ENCODE data around the gene ADAM12.
"Not testable (repeated sequence)": the region's sequence is repeated elsewhere in the genome, so short reads cannot be mapped to it uniquely, and the experiment has no call there.

The ADAM12 gene

DNA sequence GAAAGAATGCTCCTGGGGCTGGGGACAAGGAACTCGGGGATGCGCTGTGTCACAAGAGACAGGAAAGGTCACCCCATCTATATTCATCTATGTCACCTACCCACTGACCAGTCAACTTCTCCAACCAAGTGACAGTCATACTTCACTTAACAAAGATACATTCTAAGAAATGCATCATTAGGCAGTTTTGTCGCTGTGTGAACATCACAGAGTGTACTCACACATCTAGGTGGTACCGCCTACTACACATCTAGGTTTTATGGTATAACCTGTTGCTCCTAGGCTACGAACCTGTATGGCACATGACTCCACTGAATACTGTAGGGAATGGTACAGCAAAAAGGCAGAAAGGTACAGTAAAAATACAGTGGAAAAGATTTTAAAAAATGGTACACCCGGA is 3.8 kb upstream of the ADAM12 start:
- H3K9ac ChIP-seq (ENCODE audit: insufficient read length, low read depth) = no peak overlapping the region
- no peaks in the 10 kb centered on the region; the same call in 1 of the 2 replicates for H3K9me3 ChIP-seq (ENCODE audit: insufficient read depth, low read length)
- no peak for DNase-seq (ENCODE audit: low read depth, low spot score)
- no peak overlapping the region for H3K4me3 ChIP-seq (ENCODE audit: insufficient read length, low read depth)
- H3K4me1 ChIP-seq (ENCODE audit: insufficient read depth, insufficient read length) = no peaks in the 10 kb centered on the region
- no peaks in the 10 kb centered on the region for H3K36me3 ChIP-seq (ENCODE audit: insufficient read depth, insufficient read length, low read length)
- TF ChIP-seq ZNF274 (IDR thresholded peaks at IDR 0.05; ENCODE audit: low read depth, low read length) (no peak), SUZ12 (IDR thresholded peaks at IDR 0.05; ENCODE audit: extremely low read depth, insufficient read depth, insufficient read length) (no peak), YY1 (IDR thresholded peaks at IDR 0.05; ENCODE audit: insufficient read depth, insufficient read length) (no peak)
- peaks cover 33% of the 10 kb centered on the region for H3K27me3 ChIP-seq (ENCODE audit: insufficient read depth, insufficient read length)

GRCh38 chr10:126391192-126391885 is 3.1 kb upstream of the ADAM12 start:
- Histone ChIP-seq H3K9ac (ENCODE audit: insufficient read length, low read depth) (no peak overlapping the region), H3K27me3 (ENCODE audit: insufficient read depth, insufficient read length) (peaks cover 34% of the 10 kb centered on the region), H3K9me3 (ENCODE audit: insufficient read depth, low read length) (no peaks in the 10 kb centered on the region; the same call in 1 of the 2 replicates), H3K4me1 (ENCODE audit: insufficient read depth, insufficient read length) (no peaks in the 10 kb centered on the region), H3K4me3 (ENCODE audit: insufficient read length, low read depth) (no peak overlapping the region), H3K36me3 (ENCODE audit: insufficient read depth, insufficient read length, low read length) (no peaks in the 10 kb centered on the region)
- no peak for DNase-seq (ENCODE audit: low read depth, low spot score)
- TF ChIP-seq ZNF274 (IDR thresholded peaks at IDR 0.05; ENCODE audit: low read depth, low read length) = no peak
- TF ChIP-seq SUZ12 (IDR thresholded peaks at IDR 0.05; ENCODE audit: extremely low read depth, insufficient read depth, insufficient read length) = no peak
- no peak for TF ChIP-seq YY1 (IDR thresholded peaks at IDR 0.05; ENCODE audit: insufficient read depth, insufficient read length)

DNA sequence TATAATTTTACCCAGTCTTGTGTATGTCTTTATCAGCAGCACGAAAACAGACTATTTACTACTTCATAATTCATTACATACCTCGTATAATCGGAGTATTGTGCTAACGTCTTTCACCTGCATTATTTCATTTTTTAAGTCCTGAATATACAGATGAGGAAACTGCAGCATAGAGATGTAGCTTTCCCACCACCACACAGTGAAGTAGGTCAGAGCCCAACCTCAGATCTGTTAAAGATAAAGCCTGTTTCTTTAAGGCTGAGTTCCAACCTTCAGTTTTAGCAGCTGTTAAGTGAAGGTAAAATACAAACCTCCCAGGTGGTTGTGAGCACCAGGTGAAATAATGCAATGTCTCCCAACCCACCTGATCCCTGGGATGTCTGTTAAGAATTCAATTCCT is 2.0 kb upstream of the ADAM12 start:
- Histone ChIP-seq H3K9me3 (ENCODE audit: insufficient read depth, low read length) (no peaks in the 10 kb centered on the region; the same call in 1 of the 2 replicates), H3K27me3 (ENCODE audit: insufficient read depth, insufficient read length) (peaks cover 40% of the 10 kb centered on the region), H3K4me3 (ENCODE audit: insufficient read length, low read depth) (no peak overlapping the region), H3K9ac (ENCODE audit: insufficient read length, low read depth) (no peak overlapping the region), H3K36me3 (ENCODE audit: insufficient read depth, insufficient read length, low read length) (no peaks in the 10 kb centered on the region), H3K4me1 (ENCODE audit: insufficient read depth, insufficient read length) (no peaks in the 10 kb centered on the region)
- no peak for TF ChIP-seq YY1 (IDR thresholded peaks at IDR 0.05; ENCODE audit: insufficient read depth, insufficient read length)
- TF ChIP-seq SUZ12 (IDR thresholded peaks at IDR 0.05; ENCODE audit: extremely low read depth, insufficient read depth, insufficient read length) = no peak
- TF ChIP-seq ZNF274 (IDR thresholded peaks at IDR 0.05; ENCODE audit: low read depth, low read length) = no peak
- no peak for DNase-seq (ENCODE audit: low read depth, low spot score)

DNA sequence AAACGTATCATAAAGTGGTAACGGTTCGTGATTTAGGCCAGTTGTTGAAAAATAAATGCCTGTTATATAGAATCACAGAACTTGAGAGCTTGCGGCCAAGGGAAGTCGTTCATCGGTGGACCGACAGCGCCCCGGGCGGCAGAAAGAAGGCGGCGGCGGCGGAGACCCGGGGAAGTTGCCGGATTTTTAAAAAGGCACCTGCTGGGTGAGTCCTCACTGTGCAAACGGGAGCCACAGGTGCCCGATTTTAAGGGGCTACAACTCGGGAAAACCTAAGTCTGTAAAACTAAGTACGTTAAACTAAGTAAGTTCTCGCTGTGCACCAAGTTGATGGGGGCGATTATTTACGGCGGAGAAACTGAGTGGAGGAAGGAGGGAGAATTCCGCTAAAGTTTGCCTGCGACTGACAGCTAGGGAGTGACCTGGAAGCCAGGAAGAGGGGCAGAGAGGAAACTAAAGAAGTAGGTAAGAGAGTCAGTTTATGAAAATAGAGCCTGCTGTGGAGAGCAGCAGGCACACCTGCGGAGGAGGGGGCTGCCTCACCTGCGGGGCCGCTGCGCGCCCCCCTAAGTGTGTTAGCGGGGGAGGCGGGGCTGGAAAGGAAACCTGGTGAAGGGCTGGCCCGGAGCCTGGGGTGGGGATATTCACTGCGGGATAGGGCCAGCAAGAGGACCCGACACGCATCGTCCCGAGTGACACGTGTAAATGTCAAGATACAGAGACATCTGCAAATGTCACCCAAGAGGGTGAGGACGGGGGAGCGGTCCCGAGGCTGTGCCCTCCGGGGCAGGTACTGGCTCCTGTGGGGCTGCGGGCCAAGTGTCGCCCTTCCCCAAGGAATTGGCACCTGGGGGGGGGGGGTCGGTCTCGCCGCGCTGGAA is 996 bp downstream of the ADAM12 start:
- DNase-seq (ENCODE audit: low read depth, low spot score) = peak; percentile 35
- Histone ChIP-seq H3K4me3 (ENCODE audit: insufficient read length, low read depth) (peak overlapping the region; percentile 63), H3K9ac (ENCODE audit: insufficient read length, low read depth) (no peak overlapping the region), H3K4me1 (ENCODE audit: insufficient read depth, insufficient read length) (no peaks in the 10 kb centered on the region), H3K36me3 (ENCODE audit: insufficient read depth, insufficient read length, low read length) (no peaks in the 10 kb centered on the region), H3K27me3 (ENCODE audit: insufficient read depth, insufficient read length) (peaks cover 40% of the 10 kb centered on the region), H3K9me3 (ENCODE audit: insufficient read depth, low read length) (no peaks in the 10 kb centered on the region)
- TF ChIP-seq YY1 (IDR thresholded peaks at IDR 0.05; ENCODE audit: insufficient read depth, insufficient read length) (no peak), SUZ12 (IDR thresholded peaks at IDR 0.05; ENCODE audit: extremely low read depth, insufficient read depth, insufficient read length) (no peak), ZNF274 (IDR thresholded peaks at IDR 0.05; ENCODE audit: low read depth, low read length) (no peak)

GRCh38 chr10:126384269-126384873 is 3.9 kb downstream of the ADAM12 start:
- H3K4me3 ChIP-seq (ENCODE audit: insufficient read length, low read depth) = no peak overlapping the region
- H3K4me1 ChIP-seq (ENCODE audit: insufficient read depth, insufficient read length) = no peaks in the 10 kb centered on the region
- no peaks in the 10 kb centered on the region for H3K9me3 ChIP-seq (ENCODE audit: insufficient read depth, low read length)
- no peaks in the 10 kb centered on the region for H3K36me3 ChIP-seq (ENCODE audit: insufficient read depth, insufficient read length, low read length)
- no peak for DNase-seq (ENCODE audit: low read depth, low spot score)
- peaks cover 29% of the 10 kb centered on the region for H3K27me3 ChIP-seq (ENCODE audit: insufficient read depth, insufficient read length)
- TF ChIP-seq YY1 (IDR thresholded peaks at IDR 0.05; ENCODE audit: insufficient read depth, insufficient read length) (no peak), ZNF274 (IDR thresholded peaks at IDR 0.05; ENCODE audit: low read depth, low read length) (no peak), SUZ12 (IDR thresholded peaks at IDR 0.05; ENCODE audit: extremely low read depth, insufficient read depth, insufficient read length) (no peak)
- H3K9ac ChIP-seq (ENCODE audit: insufficient read length, low read depth) = no peak overlapping the region

GRCh38 chr10:126380352-126381076 is 7.8 kb downstream of the ADAM12 start:
- H3K4me3 ChIP-seq (ENCODE audit: insufficient read length, low read depth) = no peak overlapping the region
- H3K9me3 ChIP-seq (ENCODE audit: insufficient read depth, low read length) = peaks cover 5% of the 10 kb centered on the region
- H3K4me1 ChIP-seq (ENCODE audit: insufficient read depth, insufficient read length) = no peaks in the 10 kb centered on the region
- TF ChIP-seq ZNF274 (IDR thresholded peaks at IDR 0.05; ENCODE audit: low read depth, low read length) (no peak), SUZ12 (IDR thresholded peaks at IDR 0.05; ENCODE audit: extremely low read depth, insufficient read depth, insufficient read length) (no peak), YY1 (IDR thresholded peaks at IDR 0.05; ENCODE audit: insufficient read depth, insufficient read length) (no peak)
- no peaks in the 10 kb centered on the region for H3K36me3 ChIP-seq (ENCODE audit: insufficient read depth, insufficient read length, low read length)
- no peaks in the 10 kb centered on the region for H3K27me3 ChIP-seq (ENCODE audit: insufficient read depth, insufficient read length)
- H3K9ac ChIP-seq (ENCODE audit: insufficient read length, low read depth) = no peak overlapping the region
- DNase-seq (ENCODE audit: low read depth, low spot score) = no peak

DNA sequence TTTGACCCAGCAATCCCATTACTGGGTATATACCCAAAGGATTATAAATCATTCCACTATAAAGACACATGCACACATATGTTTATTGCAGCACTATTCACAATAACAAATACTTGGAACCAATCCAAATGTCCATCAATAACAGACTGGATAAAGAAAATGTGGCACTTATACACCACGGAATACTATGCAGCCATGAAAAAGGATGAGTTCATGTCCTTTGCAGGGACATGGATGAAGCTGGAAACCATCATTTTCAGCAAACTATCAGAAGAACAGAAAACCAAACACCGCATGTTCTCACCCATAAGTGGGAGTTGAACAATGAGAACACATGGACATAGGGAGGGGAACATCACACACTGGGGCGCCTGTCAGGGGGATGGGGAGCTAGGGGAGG is 9.1 kb downstream of the ADAM12 start:
- H3K4me1 ChIP-seq (ENCODE audit: insufficient read depth, insufficient read length) = not testable (repeated sequence)

More for the DNA sequence above, 9.1 kb downstream of the ADAM12 start:
- H3K9me3 ChIP-seq (ENCODE audit: insufficient read depth, low read length) = peaks cover 11% of the 10 kb centered on the region
- not testable (repeated sequence) for H3K36me3 ChIP-seq (ENCODE audit: insufficient read depth, insufficient read length, low read length); H3K4me3 ChIP-seq (ENCODE audit: insufficient read length, low read depth); H3K9ac ChIP-seq (ENCODE audit: insufficient read length, low read depth); DNase-seq (ENCODE audit: low read depth, low spot score); H3K27me3 ChIP-seq (ENCODE audit: insufficient read depth, insufficient read length)

All from NT2/D1 (cell line).